OCI-LY7 (cell line): ENCODE measurements around the gene GPC3. TPM values are rescaled to one million over a fixed set of nuclear protein-coding genes. Genes with fewer than 3 reads are reported as not detected.
"Not testable (repeated sequence)": the region's sequence is repeated elsewhere in the genome, so short reads cannot be mapped to it uniquely, and the experiment has no call there.

ENCODE experiments used
- BruUV-seq: library from RNA; stranded (reverse); fragments of 400-500 nt; replicated peaks from 2 replicates; lab custom pipeline; 2021; lab: Mats Ljungman, UMichigan
- CTCF ChIA-PET: fragments of 300-600 bp; sonication (Branson Sonifier 250); formaldehyde crosslinking; loops from one replicate; lab custom pipeline; 2022; ENCODE audit warnings: antibody characterized with exemption; ENCODE audit not compliant: unreplicated experiment; lab: Charles Lee
- POLR2A ChIA-PET: fragments of 300-600 bp; sonication (Branson Sonifier 250); formaldehyde crosslinking; loops from one replicate; lab custom pipeline; 2022; ENCODE audit warnings: antibody characterized with exemption; lab: Charles Lee
- DNase-seq: peaks from one replicate; pipeline ENCODE4 v3.0.0-alpha.2; 2015; ENCODE audit warnings: low spot score
- H2AFZ ChIP-seq: fragments of 200-600 bp; sonication (generic), shearing (Covaris generic); 2 replicates; pipeline ENCODE4 v1.6.1; 2014; ENCODE audit warnings: mild to moderate bottlenecking, antibody characterized with exemption, low read length, moderate library complexity
- H3K27ac ChIP-seq: fragments of 200-600 bp; sonication (generic); 2 replicates; pipeline ENCODE4 v1.5.1; 2014; ENCODE audit warnings: mixed run types, low read depth, mild to moderate bottlenecking, moderate library complexity, low read length, inconsistent platforms; ENCODE audit not compliant: poor library complexity, severe bottlenecking
- H3K36me3 ChIP-seq: fragments of 200-600 bp; sonication (generic); 2 replicates; pipeline ENCODE4 v1.6.1; 2014; ENCODE audit warnings: mild to moderate bottlenecking, antibody characterized with exemption, low read length, moderate library complexity, mixed read lengths; ENCODE audit not compliant: insufficient read depth
- H3K4me1 ChIP-seq: fragments of 200-600 bp; sonication (generic); 2 replicates; pipeline ENCODE4 v1.5.1; 2014; ENCODE audit warnings: mild to moderate bottlenecking, low read length; ENCODE audit not compliant: insufficient read depth, poor library complexity, severe bottlenecking
- H3K4me2 ChIP-seq: fragments of 200-600 bp; sonication (generic); 2 replicates; pipeline ENCODE4 v1.6.1; 2014; ENCODE audit warnings: mild to moderate bottlenecking, low read length
- H3K4me3 ChIP-seq: fragments of 200-600 bp; sonication (generic); 2 replicates; pipeline ENCODE4 v1.5.1; 2014; ENCODE audit warnings: mild to moderate bottlenecking, low read depth, low read length; ENCODE audit not compliant: poor library complexity, severe bottlenecking
- H3K79me2 ChIP-seq: fragments of 200-600 bp; sonication (generic); 2 replicates; pipeline ENCODE4 v1.6.1; 2016; ENCODE audit warnings: low read depth, mild to moderate bottlenecking, low read length, moderate library complexity, mixed read lengths; ENCODE audit not compliant: insufficient read depth
- H3K9me2 ChIP-seq: fragments of 200-600 bp; sonication (generic); 2 replicates; pipeline ENCODE4 v1.6.1; 2016; ENCODE audit warnings: mild to moderate bottlenecking, low read length, mixed read lengths; ENCODE audit not compliant: insufficient read depth
- H3K9me3 ChIP-seq: fragments of 200-600 bp; sonication (generic); 2 replicates; pipeline ENCODE4 v1.6.1; 2014; ENCODE audit warnings: mild to moderate bottlenecking, mixed run types, low read length, mixed read lengths
- H4K20me1 ChIP-seq: fragments of 200-600 bp; sonication (generic); 2 replicates; pipeline ENCODE4 v1.6.1; 2014; ENCODE audit warnings: mild to moderate bottlenecking, antibody characterized with exemption, low read length, moderate library complexity, mixed read lengths; ENCODE audit not compliant: insufficient read depth
- CTCF ChIP-seq: fragments of 200-600 bp; sonication (generic); conservative IDR thresholded peaks from 2 replicates; pipeline ENCODE4 v1.5.1; 2014; ENCODE audit warnings: mild to moderate bottlenecking, antibody characterized with exemption, low read length, moderate library complexity, mixed read lengths
- EZH2phosphoT487 ChIP-seq: fragments of 200-600 bp; sonication (generic); IDR thresholded peaks from 2 replicates; pipeline ENCODE4 v1.6.1; 2018; ENCODE audit warnings: low read depth, borderline replicate concordance, mild to moderate bottlenecking, mixed run types, antibody characterized with exemption, low read length, moderate library complexity, mixed read lengths
- intact Hi-C: fragments of 100-400 bp; cut with micrococcal nuclease; formaldehyde crosslinking; loops from one replicate; pipeline ENCODE4 v1.10.0; 2022; ENCODE audit not compliant: unreplicated experiment
- total RNA-seq, 2 experiments: library from RNA; depleted of rRNA in 1 of 2; stranded (reverse); fragments of >200 nt in 1 of 2; shearing (Covaris generic) in 1 of 2; gene quantifications; 2 replicates each; pipeline ENCODE4 v1.2.3, GENCODE V29; 2014 to 2022

Gene GPC3
- total RNA-seq, 2 experiments from 2014 or later = not detected

GRCh38 chrX:134019567-134020206, 34.3 kb upstream of the GPC3 start:
- Histone ChIP-seq H4K20me1 (no peaks in the 10 kb centered on the region), H3K36me3 (no peaks in the 10 kb centered on the region), H3K4me2 (no peak overlapping the region), H3K4me1 (no peaks in the 10 kb centered on the region), H3K9me2 (no peaks in the 10 kb centered on the region), H2AFZ (no peak overlapping the region), H3K9me3 (no peaks in the 10 kb centered on the region), H3K4me3 (no peak overlapping the region), H3K27ac (no peak overlapping the region), H3K79me2 (no peaks in the 10 kb centered on the region)
- TF ChIP-seq CTCF (no peak), EZH2phosphoT487 (no peak)
- POLR2A ChIA-PET = no interaction called here
- DNase-seq = no peak
- CTCF ChIA-PET = no interaction called here
- intact Hi-C loops = no loop called here
- BruUV-seq = no TSS peak

GRCh38 chrX:134016309-134016708, 30.9 kb upstream of the GPC3 start:
- H3K9me2 ChIP-seq, intact Hi-C loops, H4K20me1 ChIP-seq, H3K4me2 ChIP-seq, H3K36me3 ChIP-seq, H3K4me3 ChIP-seq, CTCF ChIA-PET, DNase-seq, H3K79me2 ChIP-seq, H3K27ac ChIP-seq, H3K9me3 ChIP-seq, H3K4me1 ChIP-seq, POLR2A ChIA-PET, H2AFZ ChIP-seq, BruUV-seq: not testable (repeated sequence)

- H3K9me3 ChIP-seq, H4K20me1 ChIP-seq, H3K4me2 ChIP-seq, POLR2A ChIA-PET, H3K36me3 ChIP-seq, DNase-seq, H3K4me3 ChIP-seq, H3K27ac ChIP-seq, H2AFZ ChIP-seq, H3K79me2 ChIP-seq, BruUV-seq, H3K4me1 ChIP-seq, H3K9me2 ChIP-seq, intact Hi-C loops, CTCF ChIA-PET: not testable (repeated sequence)
Measured at GRCh38 chrX:134015510-134015909, 30.1 kb upstream of the GPC3 start.

- no TSS peak for BruUV-seq
- no peak overlapping the region for H3K27ac ChIP-seq
- DNase-seq = no peak
- no peaks in the 10 kb centered on the region for H3K36me3 ChIP-seq
- H3K9me2 ChIP-seq = no peaks in the 10 kb centered on the region
- ChIA-PET POLR2A (no interaction called here), CTCF (no interaction called here)
- H3K4me1 ChIP-seq = no peaks in the 10 kb centered on the region
- H3K79me2 ChIP-seq = no peaks in the 10 kb centered on the region
- no peak overlapping the region for H3K4me2 ChIP-seq
- no peak overlapping the region for H2AFZ ChIP-seq
- no peaks in the 10 kb centered on the region for H4K20me1 ChIP-seq
- intact Hi-C loops = no loop called here
- no peaks in the 10 kb centered on the region for H3K9me3 ChIP-seq
- H3K4me3 ChIP-seq = no peak overlapping the region
- TF ChIP-seq CTCF (no peak), EZH2phosphoT487 (no peak)
Measured at GRCh38 chrX:134013524-134013923, 28.1 kb upstream of the GPC3 start.
